Prostate gland (tissue), 2 donors: Measurements from ENCODE around the gene TACC2.

Experiments
- POLR2A ChIP-seq: fragments of 450-650 bp; IDR thresholded peaks from one replicate; pipeline ENCODE4 v1.6.1; 2016; ENCODE audit warnings: antibody characterized with exemption, mild to moderate bottlenecking
- POLR2AphosphoS5 ChIP-seq: sonication (generic); formaldehyde crosslinking; IDR thresholded peaks from one replicate; pipeline ENCODE4 v1.6.1; 2017; ENCODE audit warnings: antibody characterized with exemption
- TF ChIP-seq, protein P1 (sequence below), 4 experiments: fragments of 200-600 bp in 2 of 4; fragments of 450-650 bp in 2 of 4; sonication (generic) in 2 of 4; IDR thresholded peaks; 1 replicate in 3 of 4; 2 replicates in 1 of 4; pipeline ENCODE4 v1.5.1; 2016 to 2019; ENCODE audit warnings: antibody characterized with exemption in 4 of 4, mild to moderate bottlenecking in 2 of 4, moderate library complexity in 2 of 4

- TF ChIP-seq, protein P1, sequence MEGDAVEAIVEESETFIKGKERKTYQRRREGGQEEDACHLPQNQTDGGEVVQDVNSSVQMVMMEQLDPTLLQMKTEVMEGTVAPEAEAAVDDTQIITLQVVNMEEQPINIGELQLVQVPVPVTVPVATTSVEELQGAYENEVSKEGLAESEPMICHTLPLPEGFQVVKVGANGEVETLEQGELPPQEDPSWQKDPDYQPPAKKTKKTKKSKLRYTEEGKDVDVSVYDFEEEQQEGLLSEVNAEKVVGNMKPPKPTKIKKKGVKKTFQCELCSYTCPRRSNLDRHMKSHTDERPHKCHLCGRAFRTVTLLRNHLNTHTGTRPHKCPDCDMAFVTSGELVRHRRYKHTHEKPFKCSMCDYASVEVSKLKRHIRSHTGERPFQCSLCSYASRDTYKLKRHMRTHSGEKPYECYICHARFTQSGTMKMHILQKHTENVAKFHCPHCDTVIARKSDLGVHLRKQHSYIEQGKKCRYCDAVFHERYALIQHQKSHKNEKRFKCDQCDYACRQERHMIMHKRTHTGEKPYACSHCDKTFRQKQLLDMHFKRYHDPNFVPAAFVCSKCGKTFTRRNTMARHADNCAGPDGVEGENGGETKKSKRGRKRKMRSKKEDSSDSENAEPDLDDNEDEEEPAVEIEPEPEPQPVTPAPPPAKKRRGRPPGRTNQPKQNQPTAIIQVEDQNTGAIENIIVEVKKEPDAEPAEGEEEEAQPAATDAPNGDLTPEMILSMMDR (IDR thresholded peaks at IDR 0.05): no peak
- TF ChIP-seq POLR2AphosphoS5 (no peak), POLR2A (no peak)
These were observed 314.5 kb downstream of the TACC2 start for GRCh38 chr10:122303271-122304053.
